GM19239 (cell line): Measurements from ENCODE around the gene ATP10A.

Experiments
- DNase-seq: peaks from one replicate; pipeline ENCODE4 v3.0.0; 2011; ENCODE audit warnings: low spot score; ENCODE audit not compliant: insufficient read length
- FAIRE-seq: peaks from 2 replicates; lab custom pipeline; 2011; peaks lifted over from hg19 to GRCh38; lab: Jason Lieb, UNC

The ATP10A gene

GRCh38 chr15:25673972-25674371 lies 189.2 kb downstream of the ATP10A start:
- FAIRE-seq: no peak
- DNase-seq: no peak

GRCh38 chr15:25673351-25673750 lies 189.8 kb downstream of the ATP10A start:
- no peak for FAIRE-seq

GRCh38 chr15:25671132-25671531 lies 192.0 kb downstream of the ATP10A start:
- DNase-seq: no peak

More at GRCh38 chr15:25673351-25673750, 189.8 kb downstream of the ATP10A start:
- DNase-seq: no peak

GRCh38 chr15:25670621-25671020 lies 192.5 kb downstream of the ATP10A start:
- no peak for FAIRE-seq

More at GRCh38 chr15:25671132-25671531, 192.0 kb downstream of the ATP10A start:
- no peak for FAIRE-seq

GRCh38 chr15:25670025-25670554 lies 193.0 kb downstream of the ATP10A start:
- FAIRE-seq: no peak
- no peak for DNase-seq

More at GRCh38 chr15:25670621-25671020, 192.5 kb downstream of the ATP10A start:
- no peak for DNase-seq

- no peak for DNase-seq
- FAIRE-seq: no peak
Observed at GRCh38 chr15:25668901-25669300, 194.2 kb downstream of the ATP10A start.

GRCh38 chr15:25668236-25668795 lies 194.8 kb downstream of the ATP10A start:
- FAIRE-seq (no peak), DNase-seq (no peak)

- no peak for DNase-seq
- FAIRE-seq: no peak
Observed at GRCh38 chr15:25667829-25668228, 195.3 kb downstream of the ATP10A start.

GRCh38 chr15:25665913-25666312 lies 197.2 kb downstream of the ATP10A start:
- DNase-seq (no peak), FAIRE-seq (no peak)

- FAIRE-seq: no peak
- no peak for DNase-seq
Observed at GRCh38 chr15:25664761-25665160, 198.4 kb downstream of the ATP10A start.

GRCh38 chr15:25663515-25663914 lies 199.6 kb downstream of the ATP10A start:
- DNase-seq (no peak), FAIRE-seq (no peak)

GRCh38 chr15:25661898-25662297 lies 201.2 kb downstream of the ATP10A start:
- DNase-seq (no peak), FAIRE-seq (no peak)

GRCh38 chr15:25659251-25659650 lies 203.9 kb downstream of the ATP10A start:
- DNase-seq (no peak), FAIRE-seq (no peak)

GRCh38 chr15:25658560-25658959 lies 204.6 kb downstream of the ATP10A start:
- FAIRE-seq: no peak
- DNase-seq: no peak

GRCh38 chr15:25655207-25655948 lies 207.7 kb downstream of the ATP10A start:
- DNase-seq: no peak

GRCh38 chr15:25653371-25653770 lies 209.8 kb downstream of the ATP10A start:
- FAIRE-seq: no peak
- DNase-seq: no peak

More at GRCh38 chr15:25655207-25655948, 207.7 kb downstream of the ATP10A start:
- no peak for FAIRE-seq

- FAIRE-seq (no peak), DNase-seq (no peak)
Observed at GRCh38 chr15:25652704-25653103, 210.4 kb downstream of the ATP10A start.

- no peak for DNase-seq
- FAIRE-seq: no peak
Observed at GRCh38 chr15:25649390-25649789, 213.7 kb downstream of the ATP10A start.

GRCh38 chr15:25643120-25643519 lies 220.0 kb downstream of the ATP10A start:
- FAIRE-seq (no peak), DNase-seq (no peak)

GRCh38 chr15:25641762-25642161 lies 221.4 kb downstream of the ATP10A start:
- DNase-seq (no peak), FAIRE-seq (no peak)

GRCh38 chr15:25641361-25641760 lies 221.8 kb downstream of the ATP10A start:
- DNase-seq: no peak
- no peak for FAIRE-seq
